H9 (cell line): Measurements from ENCODE around the gene BHLHA9. TPM values are rescaled to one million over a fixed set of nuclear protein-coding genes. Genes with fewer than 3 reads are reported as not detected.

ENCODE experiments used
- DNase-seq: peaks from one replicate; pipeline ENCODE4 v3.0.0-alpha.2; 2017
- H2AFZ ChIP-seq: one replicate; pipeline ENCODE4 v1.6.1; 2013; ENCODE audit warnings: mild to moderate bottlenecking, low read length, control low read depth, moderate library complexity
- H2AK5ac ChIP-seq: 2 replicates; pipeline ENCODE4 v1.6.1; 2013; ENCODE audit warnings: low read length, control low read depth, mixed read lengths; ENCODE audit not compliant: insufficient read length
- H2BK120ac ChIP-seq: one replicate; pipeline ENCODE4 v1.6.1; 2013; ENCODE audit warnings: low read depth, mild to moderate bottlenecking, low read length, control low read depth, inconsistent platforms; ENCODE audit not compliant: poor library complexity, severe bottlenecking
- H2BK12ac ChIP-seq: 2 replicates; pipeline ENCODE4 v1.6.1; 2013; ENCODE audit warnings: low read length, control low read depth, mixed read lengths, low read depth; ENCODE audit not compliant: insufficient read length
- H2BK15ac ChIP-seq: 2 replicates; pipeline ENCODE4 v1.6.1; 2013; ENCODE audit warnings: low read depth, low read length, control low read depth
- H2BK20ac ChIP-seq: one replicate; pipeline ENCODE4 v1.6.1; 2013; ENCODE audit warnings: low read depth, mild to moderate bottlenecking, low read length, control low read depth, inconsistent platforms; ENCODE audit not compliant: poor library complexity, severe bottlenecking
- H2BK5ac ChIP-seq: 2 replicates; pipeline ENCODE4 v1.6.1; 2013; ENCODE audit warnings: low read length, control low read depth, mixed read lengths; ENCODE audit not compliant: insufficient read length
- H3K14ac ChIP-seq: 2 replicates; pipeline ENCODE4 v1.6.1; 2013; ENCODE audit warnings: low read length, control low read depth; ENCODE audit not compliant: insufficient read depth
- H3K18ac ChIP-seq: 2 replicates; pipeline ENCODE4 v1.6.1; 2013; ENCODE audit warnings: low read depth, mild to moderate bottlenecking, mixed read lengths, low read length, control low read depth; ENCODE audit not compliant: insufficient read length
- H3K23ac ChIP-seq: 2 replicates; pipeline ENCODE4 v1.6.1; 2013; ENCODE audit warnings: low read length, control low read depth, mixed read lengths, low read depth; ENCODE audit not compliant: insufficient read length
- H3K23me2 ChIP-seq: 2 replicates; pipeline ENCODE4 v1.6.1; 2013; ENCODE audit warnings: low read depth, mild to moderate bottlenecking, mixed read lengths, low read length, control low read depth; ENCODE audit not compliant: insufficient read length, poor library complexity, severe bottlenecking
- H3K27ac ChIP-seq: 2 replicates; pipeline ENCODE4 v1.5.1; 2013; ENCODE audit warnings: low read length, control low read depth, mixed read lengths, low read depth; ENCODE audit not compliant: insufficient read length
- H3K27me3 ChIP-seq: 2 replicates; pipeline ENCODE4 v1.6.1; 2013; ENCODE audit warnings: low read length, control low read depth, inconsistent platforms; ENCODE audit not compliant: insufficient read depth
- H3K4ac ChIP-seq: 2 replicates; pipeline ENCODE4 v1.6.1; 2013; ENCODE audit warnings: low read depth, mild to moderate bottlenecking, control low read depth, inconsistent platforms, low read length, moderate library complexity
- H3K4me1 ChIP-seq: 2 replicates; pipeline ENCODE4 v1.6.1; 2013; ENCODE audit warnings: low read length, control low read depth, inconsistent platforms; ENCODE audit not compliant: insufficient read depth
- H3K4me2 ChIP-seq: 2 replicates; pipeline ENCODE4 v1.6.1; 2013; ENCODE audit warnings: low read length, control low read depth, mixed read lengths; ENCODE audit not compliant: insufficient read length, insufficient read depth
- H3K56ac ChIP-seq: 2 replicates; pipeline ENCODE4 v1.6.1; 2013; ENCODE audit warnings: low read depth, mild to moderate bottlenecking, mixed read lengths, low read length, control low read depth; ENCODE audit not compliant: insufficient read length
- H3K79me1 ChIP-seq: 2 replicates; pipeline ENCODE4 v1.6.1; 2013; ENCODE audit warnings: low read depth, mild to moderate bottlenecking, moderate library complexity, low read length, control low read depth, inconsistent platforms; ENCODE audit not compliant: insufficient read depth, poor library complexity, severe bottlenecking
- H3K79me2 ChIP-seq: 2 replicates; pipeline ENCODE4 v1.6.1; 2013; ENCODE audit warnings: low read length, control low read depth, inconsistent platforms; ENCODE audit not compliant: insufficient read depth
- H3K9ac ChIP-seq: 2 replicates; pipeline ENCODE4 v1.6.1; 2013; ENCODE audit warnings: low read length, control low read depth, mixed read lengths; ENCODE audit not compliant: insufficient read length; ENCODE audit errors: extremely low read depth
- H3K9me3 ChIP-seq: one replicate; pipeline ENCODE4 v1.6.1; 2013; ENCODE audit warnings: low read depth, low read length, inconsistent platforms; ENCODE audit not compliant: control insufficient read depth
- H3T11ph ChIP-seq: one replicate; pipeline ENCODE4 v1.6.1; 2013; ENCODE audit warnings: mild to moderate bottlenecking, low read length, control low read depth, inconsistent platforms
- H4K20me1 ChIP-seq: one replicate; pipeline ENCODE4 v1.6.1; 2013; ENCODE audit not compliant: control insufficient read depth, insufficient read length, insufficient read depth
- H4K5ac ChIP-seq: 2 replicates; pipeline ENCODE4 v1.6.1; 2013; ENCODE audit warnings: low read depth, mild to moderate bottlenecking, mixed read lengths, low read length, control low read depth; ENCODE audit not compliant: insufficient read length
- H4K8ac ChIP-seq: replicated peaks from 2 replicates; pipeline ENCODE4 v1.6.1; 2013; ENCODE audit warnings: low read length, control low read depth, mixed read lengths, low read depth; ENCODE audit not compliant: insufficient read length
- H4K91ac ChIP-seq: 2 replicates; pipeline ENCODE4 v1.6.1; 2013; ENCODE audit warnings: low read depth, mild to moderate bottlenecking, moderate library complexity, mixed read lengths, low read length, control low read depth; ENCODE audit not compliant: insufficient read length
- H3K27ac Mint-ChIP-seq, 3 experiments: 2 replicates in 2 of 3; 3 replicates in 1 of 3; pipeline ENCODE4 v1.8.0; 2020 to 2021; ENCODE audit warnings: mixed read lengths in 3 of 3, mild to moderate bottlenecking in 1 of 3, moderate library complexity in 1 of 3
- H3K27me3 Mint-ChIP-seq: 2 replicates; pipeline ENCODE4 v1.8.0; 2021; ENCODE audit warnings: low read depth, mild to moderate bottlenecking, moderate library complexity, mixed read lengths
- H3K36me3 Mint-ChIP-seq, 3 experiments: 2 replicates in 2 of 3; 3 replicates in 1 of 3; pipeline ENCODE4 v1.8.0; 2020 to 2021; ENCODE audit warnings: low read depth in 3 of 3, mixed read lengths in 3 of 3; ENCODE audit not compliant: insufficient read depth in 1 of 3
- H3K4me1 Mint-ChIP-seq, 2 experiments: 2 replicates each; pipeline ENCODE4 v1.8.0; 2020; ENCODE audit warnings: mixed read lengths in 2 of 2
- H3K4me3 Mint-ChIP-seq, 2 experiments: 2 replicates in 1 of 2; 3 replicates in 1 of 2; pipeline ENCODE4 v1.8.0; 2020 to 2021; ENCODE audit warnings: mild to moderate bottlenecking in 2 of 2, mixed read lengths in 2 of 2, moderate library complexity in 1 of 2
- H3K9me3 Mint-ChIP-seq, 2 experiments: 2 replicates in 1 of 2; 3 replicates in 1 of 2; pipeline ENCODE4 v1.8.0; 2020; ENCODE audit warnings: mild to moderate bottlenecking in 2 of 2, mixed read lengths in 2 of 2, moderate library complexity in 1 of 2
- CTCF ChIP-seq: fragments of 200-600 bp; sonication (generic); conservative IDR thresholded peaks from 3 replicates; pipeline ENCODE4 v1.8.0; 2021; ENCODE audit warnings: antibody characterized with exemption, mild to moderate bottlenecking
- WGBS: extraction: QIAGEN DNeasy Blood & Tissue Kit; methylation state at CpG from one replicate; pipeline ENCODE4 v1.1.7; 2013; ENCODE audit warnings: missing lambda C conversion rate, low lambda C conversion rate, mixed read lengths; ENCODE audit not compliant: insufficient read length; ENCODE audit errors: extremely low coverage; 5-methylcytosine and 5-hydroxymethylcytosine counted together
- total RNA-seq: library from RNA; stranded (reverse); gene quantifications from 2 replicates; pipeline ENCODE4 v1.2.1, GENCODE V29; 2021

Gene BHLHA9
- total RNA-seq, 1 experiment from 2014 or later = not detected

- no peaks in the 10 kb centered on the region for H3K36me3 Mint-ChIP-seq
- DNase-seq = no peak
- H2AK5ac ChIP-seq = no peak overlapping the region
- H3K4me2 ChIP-seq = no peak overlapping the region
- no peaks in the 10 kb centered on the region for H3K23me2 ChIP-seq
- H4K91ac ChIP-seq = no peak overlapping the region
- H3K27ac Mint-ChIP-seq = no peak overlapping the region
- H3T11ph ChIP-seq = no peak overlapping the region
- H3K56ac ChIP-seq = no peak overlapping the region
- H3K4me1 Mint-ChIP-seq = peaks cover 0 to 11% of the 10 kb centered on the region in 2 experiments; a peak in 2 of 4 replicates
- no peak overlapping the region for H2AFZ ChIP-seq
- no peaks in the 10 kb centered on the region for H3K9me3 Mint-ChIP-seq
- H3K27me3 ChIP-seq = no peaks in the 10 kb centered on the region
- no peaks in the 10 kb centered on the region for H3K79me1 ChIP-seq
- TF ChIP-seq CTCF = no peak
- no peaks in the 10 kb centered on the region for H3K79me2 ChIP-seq
- H2BK120ac ChIP-seq = no peak overlapping the region
- H3K4ac ChIP-seq = no peak overlapping the region
- no peaks in the 10 kb centered on the region for H4K20me1 ChIP-seq
- H2BK15ac ChIP-seq = no peak overlapping the region
- H3K4me1 ChIP-seq = no peaks in the 10 kb centered on the region
- no peak overlapping the region for H2BK5ac ChIP-seq
- H3K14ac ChIP-seq = no peak overlapping the region; the same call in 1 of the 2 replicates
- H3K9ac ChIP-seq = no peak overlapping the region
- WGBS = no CpG with 5 or more reads among the region's 23 CpGs
- no peak overlapping the region for H2BK12ac ChIP-seq
- H3K4me3 Mint-ChIP-seq = no peak overlapping the region
- no peak overlapping the region for H3K23ac ChIP-seq
- H3K27ac ChIP-seq = no peak overlapping the region
- no peak overlapping the region for H3K18ac ChIP-seq
- H4K5ac ChIP-seq = no peak overlapping the region
- peaks cover 12% of the 10 kb centered on the region for H3K27me3 Mint-ChIP-seq
- H3K9me3 ChIP-seq = no peaks in the 10 kb centered on the region
- no peak overlapping the region for H4K8ac ChIP-seq
- H2BK20ac ChIP-seq = no peak overlapping the region
Observed at GRCh38 chr17:1280652-1281051, 10.4 kb downstream of the BHLHA9 start.
